Umbilical cord (tissue), 2 donors: Measurements from ENCODE around the gene EPS8L2. TPM values are rescaled to one million over a fixed set of nuclear protein-coding genes. Genes with fewer than 3 reads are reported as not detected.
A peak's percentile ranks its signal among the peaks of the same experiment; 100 is the strongest.

Experiments used
- DNase-seq: peaks from one replicate; pipeline ENCODE4 v3.0.0-alpha.2; 2015; ENCODE audit warnings: low spot score
- total RNA-seq: library from RNA; depleted of rRNA; stranded (reverse); fragments of >200 nt; gene quantifications from one replicate; pipeline ENCODE4 v1.2.3, GENCODE V29; 2014; ENCODE audit warnings: low replicate concordance; ENCODE audit not compliant: insufficient read depth

EPS8L2 gene
- total RNA-seq, 1 donor from 2014 or later = 28.6 TPM

- DNase-seq = no peak
These were observed 2.5 kb upstream of the EPS8L2 start for GRCh38 chr11:703506-703905.

- DNase-seq = no peak
These were observed 1.8 kb upstream of the EPS8L2 start for GRCh38 chr11:704228-704674.

- no peak for DNase-seq
These were observed 1.0 kb upstream of the EPS8L2 start for GRCh38 chr11:704781-705645.

GRCh38 chr11:706439-706956 is 467 bp downstream of the EPS8L2 start:
- no peak for DNase-seq

- peak; percentile 63 for DNase-seq
These were observed 1.2 kb downstream of the EPS8L2 start for GRCh38 chr11:706957-707816.

GRCh38 chr11:707817-708420 is 1.9 kb downstream of the EPS8L2 start:
- DNase-seq = no peak

- DNase-seq = no peak
These were observed 2.5 kb downstream of the EPS8L2 start for GRCh38 chr11:708511-708910.

GRCh38 chr11:709109-709997 is 3.3 kb downstream of the EPS8L2 start:
- no peak for DNase-seq

- DNase-seq = no peak
These were observed 8.4 kb downstream of the EPS8L2 start for GRCh38 chr11:714436-714835.

- no peak for DNase-seq
These were observed 13.4 kb downstream of the EPS8L2 start for GRCh38 chr11:719214-720016.

- no peak for DNase-seq
These were observed 14.1 kb downstream of the EPS8L2 start for GRCh38 chr11:720017-720641.

GRCh38 chr11:720642-721246 is 14.7 kb downstream of the EPS8L2 start:
- no peak for DNase-seq

- DNase-seq = no peak
These were observed 15.3 kb downstream of the EPS8L2 start for GRCh38 chr11:721247-721740.

GRCh38 chr11:721741-722345 is 15.8 kb downstream of the EPS8L2 start:
- DNase-seq = no peak

GRCh38 chr11:722346-722811 is 16.3 kb downstream of the EPS8L2 start:
- DNase-seq = no peak

- peak; percentile 46 for DNase-seq
These were observed 17.3 kb downstream of the EPS8L2 start for GRCh38 chr11:723120-723883.

GRCh38 chr11:724049-724777 is 18.2 kb downstream of the EPS8L2 start:
- DNase-seq = no peak
